Endothelial cell of umbilical vein (primary cell): ENCODE data around the gene INHBC. TPM values are rescaled to one million over a fixed set of nuclear protein-coding genes. Genes with fewer than 3 reads are reported as not detected.

Experiments used
- BruUV-seq: library from RNA; stranded (reverse); fragments of 400-500 nt; replicated peaks from 2 replicates; lab custom pipeline; 2021; lab: Mats Ljungman, UMichigan
- CTCF ChIA-PET: fragments of 300-600, 350-600 bp; sonication (Branson Sonifier 250); formaldehyde crosslinking; loops from one replicate; lab custom pipeline; 2021; ENCODE audit warnings: antibody characterized with exemption, inconsistent platforms; lab: Charles Lee
- POLR2A ChIA-PET: fragments of 300-600, 350-600 bp; sonication (Branson Sonifier 250); formaldehyde crosslinking; loops from one replicate; lab custom pipeline; 2021; ENCODE audit warnings: antibody characterized with exemption, inconsistent platforms; lab: Charles Lee
- DNase-seq: peaks from one replicate; pipeline ENCODE4 v3.0.0-alpha.2; 2011; ENCODE audit warnings: low read depth, low spot score
- FAIRE-seq: peaks from 2 replicates; lab custom pipeline; 2011; peaks lifted over from hg19 to GRCh38; lab: Jason Lieb, UNC
- H2AFZ ChIP-seq: 2 replicates; pipeline ENCODE4 v1.6.0; 2012; ENCODE audit warnings: low read depth, low read length, control low read depth, inconsistent platforms
- H3K27ac ChIP-seq: 2 replicates; pipeline ENCODE4 v1.5.1; 2011; ENCODE audit warnings: low read depth, mild to moderate bottlenecking, control low read depth, low read length, moderate library complexity; ENCODE audit not compliant: insufficient read depth
- H3K27me3 ChIP-seq, 2 experiments: 2 replicates each; pipeline versions ENCODE4 v1.6.0 to v1.6.1; 2011; ENCODE audit warnings: low read length in 2 of 2, mixed read lengths in 1 of 2; ENCODE audit not compliant: control insufficient read depth in 2 of 2, insufficient read depth in 2 of 2
- H3K36me3 ChIP-seq, 2 experiments: 2 replicates in 1 of 2; 3 replicates in 1 of 2; pipeline ENCODE4 v1.5.1; 2011; ENCODE audit warnings: low read length in 2 of 2, mild to moderate bottlenecking in 1 of 2, moderate library complexity in 1 of 2; ENCODE audit not compliant: control insufficient read depth in 2 of 2, insufficient read depth in 2 of 2; ENCODE audit errors: extremely low read depth in 1 of 2
- H3K4me1 ChIP-seq: 3 replicates; pipeline ENCODE4 v1.5.1; 2011; ENCODE audit warnings: mild to moderate bottlenecking, low read length; ENCODE audit not compliant: control insufficient read depth, insufficient read depth; ENCODE audit errors: extremely low read depth
- H3K4me2 ChIP-seq: 2 replicates; pipeline ENCODE4 v1.6.1; 2011; ENCODE audit warnings: low read length, control low read depth, mixed read lengths; ENCODE audit not compliant: insufficient read depth
- H3K4me3 ChIP-seq, 3 experiments: fragments of 200-600 bp in 1 of 3; sonication (generic), shearing (Covaris generic) in 1 of 3; replicated peaks in 1 of 3; 2 replicates each; pipeline ENCODE4 v1.5.1; 2011 to 2016; ENCODE audit warnings: control low read depth in 3 of 3, low read length in 3 of 3, mild to moderate bottlenecking in 2 of 3, inconsistent platforms in 1 of 3, low read depth in 1 of 3, moderate library complexity in 1 of 3; ENCODE audit not compliant: insufficient read depth in 1 of 3
- H3K79me2 ChIP-seq: 2 replicates; pipeline ENCODE4 v1.6.0; 2012; ENCODE audit warnings: low read length, inconsistent platforms; ENCODE audit not compliant: control insufficient read depth, insufficient read depth
- H3K9ac ChIP-seq: replicated peaks from 2 replicates; pipeline ENCODE3; 2011; ENCODE audit warnings: low read length, control low read depth; ENCODE audit not compliant: insufficient read depth; ENCODE audit errors: extremely low read depth
- H3K9me1 ChIP-seq: replicated peaks from 3 replicates; pipeline ENCODE4 v1.6.0; 2011; ENCODE audit warnings: mild to moderate bottlenecking, low read length; ENCODE audit not compliant: control insufficient read depth, insufficient read depth; ENCODE audit errors: extremely low read depth
- H3K9me3 ChIP-seq: replicated peaks from 2 replicates; pipeline ENCODE4 v1.5.1; 2012; ENCODE audit warnings: low read length, inconsistent platforms; ENCODE audit not compliant: control insufficient read depth, insufficient read depth
- H4K20me1 ChIP-seq: replicated peaks from 2 replicates; pipeline ENCODE3; 2011; ENCODE audit warnings: mild to moderate bottlenecking, low read length; ENCODE audit not compliant: control insufficient read depth, insufficient read depth; ENCODE audit errors: extremely low read depth
- FOS ChIP-seq: IDR thresholded peaks from 2 replicates; pipeline ENCODE4 v1.6.1; 2011; ENCODE audit warnings: mild to moderate bottlenecking, low read length, moderate library complexity, borderline replicate concordance; ENCODE audit not compliant: insufficient read depth
- GATA2 ChIP-seq: IDR thresholded peaks from 2 replicates; pipeline ENCODE4 v1.7.0; 2011; ENCODE audit warnings: low read depth, mild to moderate bottlenecking, moderate library complexity, mixed read lengths, low read length; ENCODE audit not compliant: insufficient read length, insufficient read depth
- JUN ChIP-seq: IDR thresholded peaks from 2 replicates; pipeline ENCODE4 v1.6.1; 2011; ENCODE audit warnings: borderline replicate concordance, low read depth; ENCODE audit not compliant: insufficient read length, insufficient read depth
- MYC ChIP-seq: IDR thresholded peaks from one replicate; pipeline ENCODE4 v1.6.1; 2011; ENCODE audit warnings: mild to moderate bottlenecking, low read depth, low read length
- POLR2AphosphoS5 ChIP-seq: IDR thresholded peaks from 2 replicates; pipeline ENCODE4 v1.6.1; 2012; ENCODE audit warnings: low read depth, mild to moderate bottlenecking, control low read depth, low read length, moderate library complexity; ENCODE audit not compliant: insufficient read depth
- dilution Hi-C: fragments of 300-500 bp; cut with MboI; formaldehyde crosslinking; loops from one replicate; pipeline ENCODE4 v1.15.0; 2019; ENCODE audit warnings: low sequenced_read_pairs; ENCODE audit not compliant: extremely low pct_ligation_motif_present
- intact Hi-C: fragments of 100-400 bp; cut with micrococcal nuclease; formaldehyde crosslinking; loops from one replicate; pipeline ENCODE4 v1.10.0; 2022
- polyA plus RNA-seq, 4 experiments: library from polyadenylated mRNA; depleted of rRNA in 3 of 4; stranded (reverse) in 3 of 4; unstranded in 1 of 4; fragments of >200 nt; gene quantifications; 2 replicates each; pipeline versions ENCODE4 v1.2.1 to v1.2.3, GENCODE V29; 2011 to 2012; ENCODE audit warnings: missing spikeins in 1 of 4
- total RNA-seq: library from RNA; stranded (reverse); gene quantifications from 2 replicates; pipeline ENCODE4 v1.2.3, GENCODE V29; 2021
- TF ChIP-seq, protein P1 (sequence below), 2 donors: IDR thresholded peaks; 1 replicate in 1 of 2; 2 replicates in 1 of 2; pipeline ENCODE4 v1.5.1; 2011; ENCODE audit warnings: low read length in 2 of 2, mild to moderate bottlenecking in 2 of 2, moderate library complexity in 2 of 2, control low read depth in 1 of 2, inconsistent platforms in 1 of 2, low read depth in 1 of 2; ENCODE audit not compliant: insufficient read depth in 1 of 2; ENCODE audit errors: extremely low read depth in 1 of 2

The INHBC gene
- total and polyA plus RNA-seq, 2 donors (not counting 3 experiments of a cell fraction or from before 2014, with no cell fraction given), result not detected

DNA sequence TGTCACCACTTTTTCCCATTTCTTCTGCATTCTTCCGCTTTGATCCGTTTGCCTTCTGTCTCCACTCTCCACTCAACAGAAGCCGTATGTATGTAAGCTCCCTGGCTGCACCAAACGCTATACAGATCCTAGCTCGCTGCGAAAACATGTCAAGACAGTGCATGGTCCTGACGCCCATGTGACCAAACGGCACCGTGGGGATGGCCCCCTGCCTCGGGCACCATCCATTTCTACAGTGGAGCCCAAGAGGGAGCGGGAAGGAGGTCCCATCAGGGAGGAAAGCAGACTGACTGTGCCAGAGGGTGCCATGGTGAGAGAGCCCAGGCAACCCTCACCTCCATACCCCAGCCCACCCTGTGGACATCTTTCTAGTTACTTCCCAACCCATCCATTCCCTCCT, 33.3 kb downstream of the INHBC start:
- dilution Hi-C loops (no loop called here), intact Hi-C loops (no loop called here)
- H3K4me2 ChIP-seq, result no peak overlapping the region
- no peak overlapping the region for H3K9ac ChIP-seq
- H4K20me1 ChIP-seq, result no peaks in the 10 kb centered on the region
- H3K27me3 ChIP-seq, result peaks cover 22 to 25% of the 10 kb centered on the region in 2 experiments
- BruUV-seq, result no TSS peak
- no peaks in the 10 kb centered on the region for H3K4me1 ChIP-seq
- no peaks in the 10 kb centered on the region for H3K9me3 ChIP-seq
- FAIRE-seq (no peak), DNase-seq (no peak)
- H3K4me3 ChIP-seq, result no peak overlapping the region
- no peak overlapping the region for H2AFZ ChIP-seq
- no peaks in the 10 kb centered on the region for H3K79me2 ChIP-seq
- ChIA-PET POLR2A (no interaction called here), CTCF (interaction anchor here (0.9 kb wide), 1 partner anchor 9 kb away, joined by 5 read pairs; no protein-coding TSS in a partner anchor)
- H3K27ac ChIP-seq, result no peak overlapping the region
- no peaks in the 10 kb centered on the region for H3K36me3 ChIP-seq
- H3K9me1 ChIP-seq, result no peaks in the 10 kb centered on the region
- no peak for TF ChIP-seq GATA2
- TF ChIP-seq POLR2AphosphoS5, result no peak
- no peak for TF ChIP-seq FOS
- no peak for TF ChIP-seq MYC
- TF ChIP-seq, protein P1, sequence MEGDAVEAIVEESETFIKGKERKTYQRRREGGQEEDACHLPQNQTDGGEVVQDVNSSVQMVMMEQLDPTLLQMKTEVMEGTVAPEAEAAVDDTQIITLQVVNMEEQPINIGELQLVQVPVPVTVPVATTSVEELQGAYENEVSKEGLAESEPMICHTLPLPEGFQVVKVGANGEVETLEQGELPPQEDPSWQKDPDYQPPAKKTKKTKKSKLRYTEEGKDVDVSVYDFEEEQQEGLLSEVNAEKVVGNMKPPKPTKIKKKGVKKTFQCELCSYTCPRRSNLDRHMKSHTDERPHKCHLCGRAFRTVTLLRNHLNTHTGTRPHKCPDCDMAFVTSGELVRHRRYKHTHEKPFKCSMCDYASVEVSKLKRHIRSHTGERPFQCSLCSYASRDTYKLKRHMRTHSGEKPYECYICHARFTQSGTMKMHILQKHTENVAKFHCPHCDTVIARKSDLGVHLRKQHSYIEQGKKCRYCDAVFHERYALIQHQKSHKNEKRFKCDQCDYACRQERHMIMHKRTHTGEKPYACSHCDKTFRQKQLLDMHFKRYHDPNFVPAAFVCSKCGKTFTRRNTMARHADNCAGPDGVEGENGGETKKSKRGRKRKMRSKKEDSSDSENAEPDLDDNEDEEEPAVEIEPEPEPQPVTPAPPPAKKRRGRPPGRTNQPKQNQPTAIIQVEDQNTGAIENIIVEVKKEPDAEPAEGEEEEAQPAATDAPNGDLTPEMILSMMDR (IDR thresholded peaks at IDR 0.05; ENCODE audit: extremely low read depth in 1 of 2, insufficient read depth in 1 of 2, low read depth in 1 of 2, low read length in 2 of 2), result no peak
- no peak for TF ChIP-seq JUN
